ENCODE results near the gene TCF4.

TCF4 gene

DNA sequence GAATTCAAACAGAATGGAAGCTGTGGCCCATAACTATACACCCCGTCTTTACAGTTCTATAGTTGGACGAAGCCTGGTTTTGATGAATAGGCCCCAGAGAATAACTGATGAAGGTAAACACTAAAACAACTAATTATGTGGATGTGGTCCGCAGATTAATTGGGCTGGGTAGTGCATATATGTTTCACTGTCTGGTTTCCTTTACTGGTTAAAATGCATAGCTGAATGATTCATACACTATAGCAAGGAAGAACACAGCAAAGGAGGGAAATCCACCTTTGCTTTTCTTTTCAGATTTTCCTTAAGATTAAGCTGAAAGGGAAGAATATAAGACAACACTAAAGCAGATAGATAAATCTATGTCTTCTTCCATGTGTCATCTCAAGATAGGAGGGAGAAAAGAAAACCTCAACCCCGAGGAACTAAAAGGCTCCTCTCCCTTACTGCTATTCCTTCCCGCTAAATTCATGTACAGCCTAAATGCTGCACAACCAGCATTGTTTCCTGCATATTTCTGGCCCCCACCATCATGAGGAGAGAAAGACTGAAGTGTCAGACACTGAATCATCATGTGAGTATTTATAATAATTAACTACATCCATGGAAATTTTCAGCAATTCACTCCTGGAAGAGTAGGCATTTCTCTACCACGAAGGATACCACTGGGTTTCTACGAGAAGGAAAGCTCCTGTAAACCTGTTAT, 331.6 kb downstream of the TCF4 start:
- Histone ChIP-seq H3K27ac (no peak overlapping the region), H3K4me3 (ENCODE audit: low read depth, low read length) (no peak overlapping the region), H3K9me3 (ENCODE audit: severe bottlenecking) (no peaks in the 10 kb centered on the region), H3K36me3 (no peaks in the 10 kb centered on the region; the same call in 1 of the 2 replicates), H3K27me3 (ENCODE audit: insufficient read depth, low read depth, severe bottlenecking) (no peaks in the 10 kb centered on the region)
- DNase-seq = no peak
- TF ChIP-seq, protein P1, sequence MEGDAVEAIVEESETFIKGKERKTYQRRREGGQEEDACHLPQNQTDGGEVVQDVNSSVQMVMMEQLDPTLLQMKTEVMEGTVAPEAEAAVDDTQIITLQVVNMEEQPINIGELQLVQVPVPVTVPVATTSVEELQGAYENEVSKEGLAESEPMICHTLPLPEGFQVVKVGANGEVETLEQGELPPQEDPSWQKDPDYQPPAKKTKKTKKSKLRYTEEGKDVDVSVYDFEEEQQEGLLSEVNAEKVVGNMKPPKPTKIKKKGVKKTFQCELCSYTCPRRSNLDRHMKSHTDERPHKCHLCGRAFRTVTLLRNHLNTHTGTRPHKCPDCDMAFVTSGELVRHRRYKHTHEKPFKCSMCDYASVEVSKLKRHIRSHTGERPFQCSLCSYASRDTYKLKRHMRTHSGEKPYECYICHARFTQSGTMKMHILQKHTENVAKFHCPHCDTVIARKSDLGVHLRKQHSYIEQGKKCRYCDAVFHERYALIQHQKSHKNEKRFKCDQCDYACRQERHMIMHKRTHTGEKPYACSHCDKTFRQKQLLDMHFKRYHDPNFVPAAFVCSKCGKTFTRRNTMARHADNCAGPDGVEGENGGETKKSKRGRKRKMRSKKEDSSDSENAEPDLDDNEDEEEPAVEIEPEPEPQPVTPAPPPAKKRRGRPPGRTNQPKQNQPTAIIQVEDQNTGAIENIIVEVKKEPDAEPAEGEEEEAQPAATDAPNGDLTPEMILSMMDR (IDR thresholded peaks at IDR 0.05; ENCODE audit: low read depth, low read length) = no peak

DNA sequence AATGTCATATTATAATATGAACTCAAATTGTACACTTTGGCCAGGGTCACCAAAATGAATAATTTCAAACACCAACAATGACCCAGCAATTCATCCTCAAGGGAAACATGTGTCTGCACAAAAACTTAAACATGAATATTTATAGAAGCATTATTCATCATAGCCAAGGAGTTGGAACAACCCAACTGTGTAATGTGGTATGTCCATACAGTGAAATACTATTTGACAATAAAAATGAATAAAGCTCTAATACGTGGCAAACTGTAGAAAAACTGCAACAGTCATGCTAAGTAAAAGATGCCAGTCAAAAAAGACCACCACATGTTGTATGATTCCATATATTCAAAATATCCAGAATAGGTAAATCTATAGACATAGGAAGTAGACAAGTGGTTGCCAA, 334.2 kb downstream of the TCF4 start:
- Histone ChIP-seq H3K27me3 (ENCODE audit: insufficient read depth, low read depth, severe bottlenecking) (no peaks in the 10 kb centered on the region), H3K9me3 (ENCODE audit: severe bottlenecking) (no peaks in the 10 kb centered on the region), H3K27ac (no peak overlapping the region), H3K36me3 (no peaks in the 10 kb centered on the region), H3K4me3 (ENCODE audit: low read depth, low read length) (no peak overlapping the region)
- no peak for DNase-seq
- TF ChIP-seq, protein P1 (IDR thresholded peaks at IDR 0.05; ENCODE audit: low read depth, low read length) = no peak

DNA sequence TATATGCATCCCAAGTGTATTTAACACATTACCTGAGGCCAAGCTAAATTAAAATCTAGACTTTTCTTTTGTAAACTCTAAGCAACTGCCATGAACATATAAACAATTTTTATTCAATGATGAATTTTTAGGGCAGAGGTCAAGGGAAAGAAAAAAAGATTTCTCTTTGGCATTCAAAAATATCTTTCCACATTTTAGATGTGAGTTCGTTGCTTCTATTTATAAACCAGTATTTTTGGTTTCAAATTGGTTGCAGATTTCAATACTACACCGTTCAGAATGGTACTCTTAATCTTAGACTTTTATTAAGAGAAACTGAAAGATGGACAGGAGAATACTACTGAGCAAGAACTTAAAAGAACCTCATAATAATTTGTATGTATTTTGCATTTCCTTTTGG, 335.1 kb downstream of the TCF4 start:
- Histone ChIP-seq H3K9me3 (ENCODE audit: severe bottlenecking) (no peaks in the 10 kb centered on the region), H3K36me3 (no peaks in the 10 kb centered on the region), H3K27ac (no peak overlapping the region), H3K27me3 (ENCODE audit: insufficient read depth, low read depth, severe bottlenecking) (no peaks in the 10 kb centered on the region), H3K4me3 (ENCODE audit: low read depth, low read length) (no peak overlapping the region)
- TF ChIP-seq, protein P1 (IDR thresholded peaks at IDR 0.05; ENCODE audit: low read depth, low read length) = no peak
- DNase-seq = no peak

DNA sequence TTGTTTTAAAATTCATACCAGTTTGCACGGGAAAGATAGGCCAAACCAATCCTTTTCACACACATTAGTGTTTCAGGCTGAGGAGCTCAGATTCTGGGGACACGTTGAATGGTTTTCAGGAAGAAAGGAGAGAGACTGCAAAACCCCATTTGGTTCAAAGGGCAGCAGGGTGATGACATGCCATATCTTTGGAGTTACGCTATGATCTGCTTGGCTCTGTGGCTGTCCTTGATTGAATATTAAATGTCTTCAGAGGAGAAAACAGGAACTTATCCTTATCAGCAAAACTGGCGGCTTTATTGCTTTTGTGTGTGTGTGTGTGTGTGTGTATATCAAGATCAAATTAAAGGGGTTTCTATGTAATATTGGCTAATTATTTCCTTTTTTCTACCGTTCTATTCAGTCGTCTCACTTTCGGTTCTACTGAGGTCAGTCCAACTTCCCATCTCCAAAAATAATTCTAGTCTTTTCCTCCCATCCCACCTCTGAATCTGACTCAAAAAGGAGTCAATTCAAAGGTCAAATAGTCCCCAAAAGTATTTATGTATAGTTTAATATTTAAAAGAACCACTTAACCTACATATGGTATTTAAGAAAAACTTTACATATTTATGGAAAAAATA, 335.8 kb downstream of the TCF4 start:
- Histone ChIP-seq H3K27ac (no peak overlapping the region), H3K9me3 (ENCODE audit: severe bottlenecking) (no peaks in the 10 kb centered on the region), H3K27me3 (ENCODE audit: insufficient read depth, low read depth, severe bottlenecking) (no peaks in the 10 kb centered on the region), H3K36me3 (no peaks in the 10 kb centered on the region), H3K4me3 (ENCODE audit: low read depth, low read length) (no peak overlapping the region)
- TF ChIP-seq, protein P1 (IDR thresholded peaks at IDR 0.05; ENCODE audit: low read depth, low read length) = no peak
- DNase-seq = no peak

DNA sequence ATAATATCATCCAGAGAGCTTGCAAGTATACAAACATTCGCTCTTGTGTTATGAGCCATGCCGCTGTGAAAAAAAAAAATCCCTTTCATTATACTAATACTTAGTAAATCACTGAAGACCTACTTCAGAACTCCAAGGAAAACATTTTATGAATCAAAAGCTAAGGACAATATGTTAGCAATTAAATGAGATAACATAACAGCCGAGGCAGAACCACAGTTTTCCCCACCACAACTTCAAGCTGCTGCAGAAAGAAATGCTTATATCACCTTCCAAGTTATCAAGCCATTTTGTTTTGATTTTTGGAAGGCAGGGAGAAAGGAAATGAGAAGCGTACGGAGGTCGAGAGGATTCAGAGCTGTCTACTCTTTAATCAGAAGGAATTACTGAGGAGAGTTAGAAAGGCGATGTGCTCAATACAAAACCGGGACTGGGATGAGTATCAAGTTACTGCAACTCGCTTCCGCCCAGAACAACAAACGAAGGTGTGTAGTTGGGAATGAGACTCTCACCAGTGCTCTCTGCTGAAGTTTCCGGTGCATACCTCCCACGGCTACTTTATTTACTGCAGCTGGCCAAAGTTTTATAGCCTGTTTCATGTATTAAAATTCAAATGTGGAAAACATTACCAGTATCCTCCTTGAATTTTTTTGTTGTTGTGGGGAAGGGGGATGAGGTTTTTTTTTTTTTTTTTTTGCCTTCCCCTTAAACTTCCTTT, 336.6 kb downstream of the TCF4 start:
- H3K9me3 ChIP-seq (ENCODE audit: severe bottlenecking) = no peaks in the 10 kb centered on the region
- no peak overlapping the region for H3K4me3 ChIP-seq (ENCODE audit: low read depth, low read length)
- DNase-seq = no peak
- no peaks in the 10 kb centered on the region for H3K36me3 ChIP-seq
- TF ChIP-seq, protein P1 (IDR thresholded peaks at IDR 0.05; ENCODE audit: low read depth, low read length) = no peak
- no peaks in the 10 kb centered on the region for H3K27me3 ChIP-seq (ENCODE audit: insufficient read depth, low read depth, severe bottlenecking)
- no peak overlapping the region for H3K27ac ChIP-seq
